ENCODE data around the gene OR52J3.

GRCh38 chr11:5090668-5091067, 44.3 kb downstream of the OR52J3 start:
- TF ChIP-seq POLR2A (IDR thresholded peaks at IDR 0.05; ENCODE audit: borderline replicate concordance, extremely low read depth, insufficient read depth, insufficient read length) (no peak), TCF7L2 (IDR thresholded peaks at IDR 0.05; ENCODE audit: borderline replicate concordance, extremely low read depth, insufficient read depth, insufficient read length) (no peak), CTCF (IDR thresholded peaks at IDR 0.05 in 2 of 3, conservative IDR thresholded peaks at IDR 0.05 in 1 of 3; ENCODE audit: borderline replicate concordance in 1 of 3, insufficient read depth in 1 of 3, low read depth in 2 of 3, low read length in 2 of 3) (no peak), EZH2 (IDR thresholded peaks at IDR 0.05) (no peak), POLR2AphosphoS5 (IDR thresholded peaks at IDR 0.05; ENCODE audit: low read depth, low read length) (no peak)

Data from HCT116 (cell line).